Aorta (tissue), 5 donors: ENCODE data around the gene AHRR. TPM values are rescaled to one million over a fixed set of nuclear protein-coding genes. Genes with fewer than 3 reads are reported as not detected.
"Not testable (repeated sequence)": the region's sequence is repeated elsewhere in the genome, so short reads cannot be mapped to it uniquely, and the experiment has no call there.

Source experiments
- ATAC-seq: fragments of 200-7000 bp; cut with Tn5 transposase; one replicate; pipeline ENCODE4 v1.9.1; 2022; ENCODE audit warnings: moderate library complexity; ENCODE audit not compliant: low FRiP score
- DNase-seq, 2 donors: peaks; one replicate each; pipeline ENCODE4 v3.0.0-alpha.2; 2020
- H3K27ac ChIP-seq, 2 donors: one replicate each; pipeline ENCODE4 v1.5.1; 2013; ENCODE audit warnings: low read length in 2 of 2, mild to moderate bottlenecking in 2 of 2, moderate library complexity in 2 of 2, control low read depth in 1 of 2, inconsistent platforms in 1 of 2, low read depth in 1 of 2
- H3K27me3 ChIP-seq, 2 donors: one replicate each; pipeline ENCODE4 v1.6.1; 2013; ENCODE audit warnings: control low read depth in 1 of 2, low read length in 1 of 2, mild to moderate bottlenecking in 1 of 2, moderate library complexity in 1 of 2; ENCODE audit not compliant: insufficient read depth in 2 of 2, control insufficient read depth in 1 of 2
- H3K36me3 ChIP-seq, 2 donors: one replicate each; pipeline ENCODE4 v1.6.1; 2013; ENCODE audit warnings: control low read depth in 1 of 2, low read length in 1 of 2, mild to moderate bottlenecking in 1 of 2; ENCODE audit not compliant: insufficient read depth in 2 of 2, control insufficient read depth in 1 of 2
- H3K4me1 ChIP-seq, 2 donors: one replicate each; pipeline ENCODE4 v1.6.1; 2013; ENCODE audit warnings: low read length in 2 of 2, control low read depth in 1 of 2, mild to moderate bottlenecking in 1 of 2, moderate library complexity in 1 of 2; ENCODE audit not compliant: insufficient read depth in 2 of 2, control insufficient read depth in 1 of 2
- H3K4me3 ChIP-seq, 2 donors: one replicate each; pipeline ENCODE4 v1.5.1; 2013; ENCODE audit warnings: low read length in 2 of 2, control low read depth in 1 of 2, mild to moderate bottlenecking in 1 of 2
- H3K9me3 ChIP-seq: one replicate; pipeline ENCODE4 v1.6.1; 2013; ENCODE audit warnings: mild to moderate bottlenecking, low read length; ENCODE audit not compliant: control insufficient read depth
- WGBS, 2 donors: extraction: QIAGEN DNeasy Blood & Tissue Kit; methylation state at CpG; one replicate each; pipeline ENCODE4 v1.1.7; 2013; 5-methylcytosine and 5-hydroxymethylcytosine counted together
- intact Hi-C, 2 donors: fragments of 100-400 bp; cut with DNase I; formaldehyde crosslinking; loops; one replicate each; pipeline versions ENCODE4 v1.14.2 to v1.15.0; 2022
- polyA plus RNA-seq, 2 donors: library from polyadenylated mRNA; stranded (reverse); fragments of 200-250 nt; gene quantifications; one replicate each; pipeline ENCODE4 v1.2.3, GENCODE V29; 2013
- total RNA-seq, 2 donors: library from RNA; stranded (reverse); fragmentation: NEBNext Ultra II Directional; extraction: Animal tissue kit (Norgen Biotek cat#: 25700); gene quantifications; one replicate each; pipeline ENCODE4 v1.2.1, GENCODE V29; 2021
- donor health status: healthy with polysubstance abuse.
- donor health status: Bipolar disorder and iron deficiency.
- donor health status: DM: no; HTN: no; CAD: no.
- donor health status: DM: no; HTN: no; CAD: no.
- donor health status: DM: yes; HTN: yes; CAD: no.

AHRR gene
- total and polyA plus RNA-seq, 4 donors = 0.13 to 3.8 (median 1.7) TPM

DNA sequence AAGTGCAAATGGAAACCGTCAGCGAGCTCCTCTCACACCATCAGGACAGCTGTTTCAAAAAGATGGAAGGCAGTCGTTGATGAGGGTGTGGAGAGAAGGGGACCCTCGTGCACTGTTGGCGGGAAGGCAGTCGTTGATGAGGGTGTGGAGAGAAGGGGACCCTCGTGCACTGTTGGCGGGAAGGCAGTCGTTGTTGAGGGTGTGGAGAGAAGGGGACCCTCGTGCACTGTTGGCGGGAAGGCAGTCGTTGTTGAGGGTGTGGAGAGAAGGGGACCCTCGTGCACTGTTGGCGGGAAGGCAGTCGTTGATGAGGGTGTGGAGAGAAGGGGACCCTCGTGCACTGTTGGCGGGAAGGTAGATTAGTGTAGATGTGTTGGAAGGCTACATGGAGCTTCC lies 80.7 kb downstream of the AHRR start:
- intact Hi-C loops = not testable (repeated sequence)

DNA sequence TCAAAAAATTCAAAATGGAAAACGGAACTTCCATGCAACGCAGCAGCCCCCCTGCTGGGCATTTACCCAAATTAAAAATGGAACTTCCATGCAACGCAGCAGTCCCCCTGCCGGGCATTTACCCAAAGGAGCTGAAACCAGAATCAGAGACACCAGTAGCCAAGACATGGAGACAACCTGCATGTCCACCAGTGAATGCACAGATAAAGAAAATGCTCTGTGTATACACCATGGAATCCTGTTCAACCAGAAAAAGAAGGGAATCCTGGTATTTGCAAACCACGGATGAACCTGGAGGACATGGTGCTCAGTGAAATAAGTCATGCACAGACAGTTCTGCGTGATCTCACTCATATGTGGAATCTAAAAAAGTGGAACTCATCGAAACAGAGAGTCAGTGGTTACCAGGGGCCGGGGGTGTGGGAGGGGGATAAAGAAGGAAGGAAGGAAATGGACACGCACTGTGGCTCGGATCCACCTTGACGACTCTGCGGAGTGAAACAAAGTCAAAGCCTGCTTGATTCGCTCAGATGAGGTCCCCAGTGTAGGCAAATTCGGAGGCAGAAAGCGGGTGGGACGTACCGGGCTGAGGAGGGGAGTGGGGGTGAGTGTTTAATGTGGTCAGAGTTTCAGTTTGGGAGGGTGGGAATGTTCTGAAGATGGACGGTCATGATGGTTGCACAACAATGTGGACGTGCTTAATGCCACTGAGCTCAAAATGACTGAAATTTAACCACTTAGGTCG lies 81.3 kb downstream of the AHRR start:
- DNase-seq = peak in 1 of 2 donors; percentile 40
- ATAC-seq = no peak
- WGBS, 2 donors = 88 to 93% methylated on average over 20 of the region's 20 CpGs
- Histone ChIP-seq H3K4me3 (no peak overlapping the region), H3K36me3 (no peaks in the 10 kb centered on the region), H3K27ac (no peak overlapping the region), H3K4me1 (no peaks in the 10 kb centered on the region), H3K27me3 (no peaks in the 10 kb centered on the region), H3K9me3 (no peaks in the 10 kb centered on the region)
- intact Hi-C loops = no loop called here

More for the DNA sequence above, 80.7 kb downstream of the AHRR start:
- WGBS, 2 donors = 90 to 94% methylated on average over 17 of the region's 17 CpGs
- not testable (repeated sequence) for DNase-seq, H3K27me3 ChIP-seq, ATAC-seq, H3K4me1 ChIP-seq, H3K9me3 ChIP-seq, H3K4me3 ChIP-seq, H3K36me3 ChIP-seq, H3K27ac ChIP-seq

DNA sequence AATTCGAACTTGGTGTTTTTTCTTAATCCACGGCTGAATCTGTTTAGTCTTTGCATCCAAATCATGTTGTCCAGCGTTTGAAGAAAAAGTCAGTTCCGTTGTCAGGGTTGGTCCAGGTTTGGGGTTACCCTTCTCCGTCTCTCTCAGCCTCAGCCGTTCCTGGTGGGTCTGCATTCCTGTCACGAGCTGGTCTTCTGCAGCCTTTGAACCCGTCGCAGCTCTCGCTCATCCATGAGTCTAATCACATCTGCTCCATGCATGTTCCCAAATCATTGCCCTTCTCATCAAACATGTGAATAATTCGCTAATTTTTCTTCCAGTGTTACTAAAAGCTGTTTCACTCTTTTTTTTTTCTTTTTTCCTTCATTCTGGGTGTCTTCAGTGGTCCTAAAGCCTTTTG lies 82.5 kb downstream of the AHRR start:
- no peak overlapping the region for H3K27ac ChIP-seq
- no peaks in the 10 kb centered on the region for H3K9me3 ChIP-seq
- H3K36me3 ChIP-seq = no peaks in the 10 kb centered on the region
- H3K4me1 ChIP-seq = no peaks in the 10 kb centered on the region
- H3K27me3 ChIP-seq = no peaks in the 10 kb centered on the region
- ATAC-seq (no peak), DNase-seq (peak in 1 of 2 donors; percentile 44)
- no peak overlapping the region for H3K4me3 ChIP-seq
- intact Hi-C loops = no loop called here
- WGBS, 2 donors = 85 to 86% methylated on average over 11 of the region's 11 CpGs

DNA sequence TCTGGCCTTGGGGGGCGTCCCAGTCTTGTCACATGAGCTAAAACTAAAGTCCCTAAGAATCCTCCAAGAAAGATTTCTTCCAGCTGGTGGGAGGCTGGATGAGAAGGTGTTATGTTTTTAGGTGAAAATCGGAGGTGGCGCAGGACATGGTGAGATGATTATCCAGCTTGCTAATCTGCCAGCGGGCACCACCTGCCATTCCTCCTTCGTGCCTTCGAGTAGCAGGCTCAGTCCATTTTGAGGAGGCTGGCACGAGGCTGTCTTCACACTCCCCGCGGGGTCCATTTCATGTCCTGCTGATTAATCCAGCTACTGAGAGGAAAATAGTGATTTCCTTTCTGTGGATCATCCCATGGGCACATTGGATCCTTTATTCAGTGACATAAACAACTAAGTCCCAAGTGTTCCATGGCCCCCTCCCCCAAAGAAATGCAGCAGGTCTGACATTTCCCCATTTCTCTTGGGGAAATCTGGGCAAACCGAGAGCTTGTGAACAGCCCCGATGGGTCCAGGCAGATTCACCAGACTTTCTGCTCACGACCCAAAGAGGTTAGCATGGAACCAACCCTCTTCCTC lies 83.2 kb downstream of the AHRR start:
- no peaks in the 10 kb centered on the region for H3K27me3 ChIP-seq
- ATAC-seq (no peak), DNase-seq (peak in 1 of 2 donors; percentile 49)
- H3K27ac ChIP-seq = no peak overlapping the region
- no peak overlapping the region for H3K4me3 ChIP-seq
- intact Hi-C loops = no loop called here
- H3K9me3 ChIP-seq = no peaks in the 10 kb centered on the region
- no peaks in the 10 kb centered on the region for H3K4me1 ChIP-seq
- 87 to 89% methylated on average over 12 of the region's 12 CpGs for WGBS, 2 donors
- no peaks in the 10 kb centered on the region for H3K36me3 ChIP-seq

DNA sequence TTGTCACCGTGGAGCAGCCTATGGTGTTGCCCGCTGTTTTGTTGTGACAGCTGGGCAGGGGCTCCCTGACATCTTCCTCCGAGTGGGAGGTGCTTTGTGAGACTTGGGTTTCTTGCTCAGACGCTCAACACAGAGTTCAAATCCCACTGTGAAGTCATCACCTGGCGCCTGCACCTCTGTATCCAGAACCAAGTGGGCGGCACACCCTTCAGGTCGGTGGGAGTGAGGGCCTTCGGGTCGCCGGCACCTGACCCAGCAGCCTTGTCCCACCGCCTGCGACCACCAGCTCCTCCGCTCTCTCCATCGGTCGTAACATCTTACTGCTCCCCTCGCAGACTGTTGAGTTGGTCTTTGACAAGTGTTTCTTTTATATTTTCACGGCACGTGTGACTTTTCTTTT lies 83.9 kb downstream of the AHRR start:
- no peaks in the 10 kb centered on the region for H3K4me1 ChIP-seq
- 72 to 77% methylated on average over 18 of the region's 18 CpGs for WGBS, 2 donors
- ATAC-seq = no peak
- H3K4me3 ChIP-seq = no peak overlapping the region
- H3K9me3 ChIP-seq = no peaks in the 10 kb centered on the region
- H3K36me3 ChIP-seq = no peaks in the 10 kb centered on the region
- peak in 1 of 2 donors; percentile 37 for DNase-seq
- intact Hi-C loops = no loop called here
- no peaks in the 10 kb centered on the region for H3K27me3 ChIP-seq
- no peak overlapping the region for H3K27ac ChIP-seq

DNA sequence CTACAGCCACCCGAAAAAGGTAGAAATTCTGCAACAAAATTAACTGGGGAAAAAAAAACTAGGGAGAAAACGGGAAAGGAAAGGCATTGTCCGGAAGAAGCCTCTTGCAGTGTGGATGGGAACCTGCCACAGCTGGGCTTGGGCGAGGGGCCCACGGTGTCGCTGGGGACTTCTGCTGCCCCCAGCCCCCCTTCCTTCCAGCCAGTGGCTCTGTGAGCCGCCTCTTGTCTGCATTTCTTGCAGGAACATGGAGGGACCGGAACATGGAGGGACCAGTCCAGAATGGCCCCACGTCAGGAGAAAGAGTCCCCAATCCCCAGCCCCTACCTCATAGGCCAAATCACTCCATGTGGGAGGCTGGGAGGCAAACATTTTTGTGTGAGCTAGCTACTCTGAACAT lies 84.5 kb downstream of the AHRR start:
- peak in 1 of 2 donors; percentile 35 for DNase-seq
- no peak overlapping the region for H3K27ac ChIP-seq
- no peaks in the 10 kb centered on the region for H3K4me1 ChIP-seq
- no peaks in the 10 kb centered on the region for H3K36me3 ChIP-seq
- intact Hi-C loops = no loop called here
- ATAC-seq = no peak
- 80 to 82% methylated on average over 9 of the region's 9 CpGs for WGBS, 2 donors
- H3K4me3 ChIP-seq = no peak overlapping the region
- H3K27me3 ChIP-seq = no peaks in the 10 kb centered on the region
- no peaks in the 10 kb centered on the region for H3K9me3 ChIP-seq

DNA sequence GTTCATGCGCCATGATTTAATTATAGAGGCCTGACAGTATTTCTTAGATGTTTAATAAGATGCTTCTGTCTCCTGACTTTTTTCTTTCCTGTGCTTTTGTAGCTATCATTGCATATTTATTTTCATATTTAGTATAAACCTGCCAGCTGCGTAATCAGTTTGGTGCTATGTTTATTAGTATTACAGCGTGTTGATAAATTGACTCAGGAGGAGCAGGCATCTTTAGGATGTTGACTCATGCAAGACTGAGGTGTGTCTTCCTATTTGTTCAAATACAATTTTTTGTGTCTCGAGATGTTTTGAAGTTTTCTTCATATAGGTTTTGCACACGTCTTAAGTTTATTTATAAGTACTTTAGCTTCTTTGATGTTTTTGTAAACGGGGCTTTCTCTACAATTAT lies 85.5 kb downstream of the AHRR start:
- Histone ChIP-seq H3K36me3 (no peaks in the 10 kb centered on the region), H3K4me1 (no peaks in the 10 kb centered on the region), H3K4me3 (no peak overlapping the region), H3K9me3 (no peaks in the 10 kb centered on the region), H3K27me3 (no peaks in the 10 kb centered on the region), H3K27ac (no peak overlapping the region)
- ATAC-seq (no peak), DNase-seq (no peak)
- WGBS, 2 donors = 84 to 87% methylated on average over 6 of the region's 6 CpGs
- intact Hi-C loops = no loop called here

DNA sequence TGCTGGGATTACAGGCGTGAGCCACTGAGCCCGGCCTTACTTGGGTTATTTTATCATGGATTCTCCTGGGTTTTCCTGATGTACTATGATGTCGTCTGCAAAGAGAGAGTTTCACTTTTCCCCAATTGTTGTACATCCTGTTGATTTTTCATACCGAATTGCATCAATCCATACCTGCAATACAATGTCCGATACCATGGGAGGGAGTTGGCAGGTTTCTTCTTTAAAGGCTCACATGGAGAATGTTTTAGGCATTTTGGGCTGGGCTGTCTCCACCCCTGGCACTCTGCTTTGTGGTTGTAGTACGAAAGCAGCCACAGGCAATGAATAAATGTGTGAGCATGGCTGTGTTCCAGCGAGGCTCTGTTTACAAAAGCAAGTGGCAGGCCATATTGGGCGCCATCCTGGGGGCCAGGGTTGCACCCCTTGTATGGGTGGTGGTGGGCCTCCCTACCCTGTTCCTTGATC lies 86.3 kb downstream of the AHRR start:
- intact Hi-C loops = no loop called here
- DNase-seq = peak in 1 of 2 donors; percentile 46
- H3K4me3 ChIP-seq = no peak overlapping the region
- ATAC-seq = no peak
- H3K27me3 ChIP-seq = no peaks in the 10 kb centered on the region
- no peak overlapping the region for H3K27ac ChIP-seq
- WGBS, 2 donors = 70 to 76% methylated on average over 8 of the region's 8 CpGs
- H3K36me3 ChIP-seq = no peaks in the 10 kb centered on the region
- H3K4me1 ChIP-seq = no peaks in the 10 kb centered on the region
- H3K9me3 ChIP-seq = no peaks in the 10 kb centered on the region

DNA sequence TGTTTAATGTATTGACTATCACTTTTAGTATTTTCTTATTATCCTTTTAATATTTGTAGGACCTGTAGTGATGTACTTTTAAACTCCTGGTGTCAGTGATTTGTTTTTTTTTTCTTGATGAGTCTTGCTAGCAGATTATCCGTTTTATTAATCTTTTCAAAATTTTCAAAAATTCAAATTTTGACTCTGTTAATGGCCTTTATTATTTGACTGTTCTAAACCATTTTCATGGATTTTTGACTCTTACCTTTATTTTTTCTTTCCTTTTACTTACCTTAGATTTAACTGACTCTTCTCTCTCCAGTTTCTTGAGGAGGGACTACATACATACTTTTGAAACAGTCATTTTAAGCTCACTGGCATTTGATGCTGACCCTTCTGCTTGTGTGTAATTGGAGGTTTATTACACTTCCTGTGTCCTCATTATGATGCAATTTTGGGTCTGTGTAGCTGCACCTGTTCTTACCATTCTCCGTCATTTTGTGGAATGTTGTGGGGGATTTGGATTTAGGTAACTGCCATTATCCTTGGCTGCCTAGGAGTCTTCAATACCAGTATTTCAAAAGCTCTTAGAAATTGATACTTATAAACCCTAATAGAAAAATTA lies 89.5 kb downstream of the AHRR start:
- Histone ChIP-seq H3K9me3 (no peaks in the 10 kb centered on the region), H3K36me3 (no peaks in the 10 kb centered on the region), H3K4me3 (no peak overlapping the region), H3K27me3 (no peaks in the 10 kb centered on the region), H3K27ac (no peak overlapping the region), H3K4me1 (no peaks in the 10 kb centered on the region)
- no peak for ATAC-seq
- DNase-seq = no peak
- WGBS, 2 donors = 83 to 84% methylated on average over 2 of the region's 2 CpGs
- intact Hi-C loops = no loop called here
